NCI-H2196 (cell line): ENCODE results near the gene RNF145.
"Not testable (repeated sequence)": the region's sequence is repeated elsewhere in the genome, so short reads cannot be mapped to it uniquely, and the experiment has no call there.

ENCODE experiments used
- DNase-seq: peaks from one replicate; lab custom pipeline; 2025; ENCODE audit not compliant: unreplicated experiment; lab: John Stamatoyannopoulos, UW

RNF145 gene

GRCh38 chr5:159120446-159120845 lies 88.9 kb downstream of the RNF145 start:
- DNase-seq: no peak

GRCh38 chr5:159119842-159120241 lies 89.5 kb downstream of the RNF145 start:
- not testable (repeated sequence) for DNase-seq

- not testable (repeated sequence) for DNase-seq
Observed at GRCh38 chr5:159118958-159119659, 90.2 kb downstream of the RNF145 start.

- DNase-seq: no peak
Observed at GRCh38 chr5:159113405-159113804, 95.9 kb downstream of the RNF145 start.

- DNase-seq: no peak
Observed at GRCh38 chr5:159112436-159112835, 96.9 kb downstream of the RNF145 start.
